ENCODE data around the gene NSD1. TPM values are rescaled to one million over a fixed set of nuclear protein-coding genes. Genes with fewer than 3 reads are reported as not detected.

NSD1 gene
- total and polyA plus RNA-seq, 2 of the 8 experiments (the other 6 are each of a cell fraction or from before 2014, with no cell fraction given): 22.8 to 168 TPM

GRCh38 chr5:177233802-177234201 is 100.2 kb downstream of the NSD1 start (continued):
- TF ChIP-seq CEBPB (IDR thresholded peaks at IDR 0.05; ENCODE audit: low read depth, low read length) (no peak), CBX8 (IDR thresholded peaks at IDR 0.05; ENCODE audit: borderline replicate concordance, low read depth, low read length) (no peak), ZNF274 (IDR thresholded peaks at IDR 0.05; ENCODE audit: borderline replicate concordance, extremely low read depth, low read length) (no peak), SP2 (IDR thresholded peaks at IDR 0.05; ENCODE audit: low read length) (no peak), POLR2AphosphoS5 (IDR thresholded peaks at IDR 0.05; ENCODE audit: low read depth, low read length) (no peak)
